ENCODE measurements around the gene DLG2. TPM values are rescaled to one million over a fixed set of nuclear protein-coding genes. Genes with fewer than 3 reads are reported as not detected.

Gene DLG2
- total and polyA plus RNA-seq, 2 donors (not counting 3 experiments of a cell fraction or from before 2014, with no cell fraction given), result 0.15 to 1.1 TPM

- Histone ChIP-seq H3K9ac (replicated peaks; ENCODE audit: extremely low read depth, insufficient read depth, low read length) (no peak overlapping the region), H4K20me1 (replicated peaks; ENCODE audit: control insufficient read depth, extremely low read depth, insufficient read depth, low read length) (no peaks in the 10 kb centered on the region), H3K4me3 (replicated peaks in 1 of 3; ENCODE audit: insufficient read depth in 1 of 3, low read depth in 1 of 3, low read length in 3 of 3) (no peak overlapping the region), H3K36me3 (ENCODE audit: control insufficient read depth in 2 of 2, extremely low read depth in 1 of 2, insufficient read depth in 2 of 2, low read length in 2 of 2) (no peaks in the 10 kb centered on the region), H3K79me2 (ENCODE audit: control insufficient read depth, insufficient read depth, low read length) (no peaks in the 10 kb centered on the region), H3K4me2 (ENCODE audit: insufficient read depth, low read length) (no peak overlapping the region), H3K9me3 (replicated peaks; ENCODE audit: control insufficient read depth, insufficient read depth, low read length) (peaks cover 1% of the 10 kb centered on the region), H3K27ac (ENCODE audit: insufficient read depth, low read depth, low read length) (no peak overlapping the region), H3K27me3 (ENCODE audit: control insufficient read depth in 2 of 2, insufficient read depth in 2 of 2, low read length in 2 of 2) (no peaks in the 10 kb centered on the region), H3K4me1 (ENCODE audit: control insufficient read depth, extremely low read depth, insufficient read depth, low read length) (no peaks in the 10 kb centered on the region), H2AFZ (ENCODE audit: low read depth, low read length) (no peak overlapping the region), H3K9me1 (replicated peaks; ENCODE audit: control insufficient read depth, extremely low read depth, insufficient read depth, low read length) (no peaks in the 10 kb centered on the region)
- no peak for DNase-seq (ENCODE audit: low read depth, low spot score)
- FAIRE-seq, result no peak
- intact Hi-C loops (cut with micrococcal nuclease) (no loop called here), dilution Hi-C loops (cut with MboI; ENCODE audit: extremely low pct_ligation_motif_present, low sequenced_read_pairs) (no loop called here)
- CTCF ChIA-PET, result no interaction called here
- POLR2A ChIA-PET, result no interaction called here
- no TSS peak for BruUV-seq (replicated peaks)
- TF ChIP-seq MAX (IDR thresholded peaks at IDR 0.05; ENCODE audit: insufficient read depth, insufficient read length) (no peak), CTCF (IDR thresholded peaks at IDR 0.05; ENCODE audit: extremely low read depth in 1 of 2, insufficient read depth in 1 of 2, low read depth in 1 of 2, low read length in 2 of 2) (no peak), POLR2AphosphoS5 (IDR thresholded peaks at IDR 0.05; ENCODE audit: insufficient read depth, low read depth, low read length) (no peak), JUN (IDR thresholded peaks at IDR 0.05; ENCODE audit: borderline replicate concordance, insufficient read depth, insufficient read length, low read depth) (no peak), FOS (IDR thresholded peaks at IDR 0.05; ENCODE audit: borderline replicate concordance, insufficient read depth, low read length) (no peak), MYC (IDR thresholded peaks at IDR 0.05; ENCODE audit: low read depth, low read length) (no peak), GATA2 (IDR thresholded peaks at IDR 0.05; ENCODE audit: insufficient read depth, insufficient read length, low read depth, low read length) (no peak), POLR2A (IDR thresholded peaks at IDR 0.05; ENCODE audit: low read depth, low read length) (no peak), EZH2 (IDR thresholded peaks at IDR 0.05; ENCODE audit: borderline replicate concordance, low read depth, low read length, severe bottlenecking) (no peak)
Observed at GRCh38 chr11:84273541-84273940, 1353.6 kb downstream of the DLG2 start.
